NCI-H526 (cell line): ENCODE measurements around the gene ARID1B.

Experiments used
- DNase-seq, 2 experiments: peaks; one replicate each; lab custom pipeline; 2025; lab: John Stamatoyannopoulos, UW

ARID1B gene

GRCh38 chr6:157159348-157159747 is 382.2 kb downstream of the ARID1B start:
- no peak for DNase-seq

- DNase-seq, result no peak
Measured at GRCh38 chr6:157161912-157162311, 384.7 kb downstream of the ARID1B start.

GRCh38 chr6:157162766-157163433 is 385.7 kb downstream of the ARID1B start:
- no peak for DNase-seq

- no peak for DNase-seq
Measured at GRCh38 chr6:157163434-157164159, 386.4 kb downstream of the ARID1B start.

GRCh38 chr6:157164972-157165371 is 387.8 kb downstream of the ARID1B start:
- DNase-seq, result no peak

- DNase-seq, result no peak
Measured at GRCh38 chr6:157166784-157167183, 389.6 kb downstream of the ARID1B start.

GRCh38 chr6:157167837-157168236 is 390.7 kb downstream of the ARID1B start:
- no peak for DNase-seq

- DNase-seq, result no peak
Measured at GRCh38 chr6:157168471-157168870, 391.3 kb downstream of the ARID1B start.

- DNase-seq, result no peak
Measured at GRCh38 chr6:157169226-157169625, 392.0 kb downstream of the ARID1B start.

GRCh38 chr6:157169656-157170055 is 392.5 kb downstream of the ARID1B start:
- no peak for DNase-seq

- DNase-seq, result no peak
Measured at GRCh38 chr6:157170535-157170934, 393.4 kb downstream of the ARID1B start.

- no peak for DNase-seq
Measured at GRCh38 chr6:157171801-157172200, 394.6 kb downstream of the ARID1B start.

- no peak for DNase-seq
Measured at GRCh38 chr6:157172231-157172701, 395.1 kb downstream of the ARID1B start.

GRCh38 chr6:157172830-157173536 is 395.8 kb downstream of the ARID1B start:
- no peak for DNase-seq

- DNase-seq, result no peak
Measured at GRCh38 chr6:157173776-157174175, 396.6 kb downstream of the ARID1B start.

- no peak for DNase-seq
Measured at GRCh38 chr6:157174731-157175130, 397.6 kb downstream of the ARID1B start.

- no peak for DNase-seq
Measured at GRCh38 chr6:157177731-157178336, 400.7 kb downstream of the ARID1B start.

- no peak for DNase-seq
Measured at GRCh38 chr6:157181649-157182048, 404.5 kb downstream of the ARID1B start.

GRCh38 chr6:157182503-157183264 is 405.5 kb downstream of the ARID1B start:
- peak in 1 of 2 experiments; percentile 14 for DNase-seq

GRCh38 chr6:157184202-157185015 is 407.2 kb downstream of the ARID1B start:
- peak; percentile 17 to 81 for DNase-seq

- DNase-seq, result no peak
Measured at GRCh38 chr6:157185171-157185570, 408.0 kb downstream of the ARID1B start.
